ENCODE measurements around the gene EGFLAM. TPM values are rescaled to one million over a fixed set of nuclear protein-coding genes. Genes with fewer than 3 reads are reported as not detected.

Gene EGFLAM
- total RNA-seq, 1 donor from 2014 or later, result 2.1 TPM

DNA sequence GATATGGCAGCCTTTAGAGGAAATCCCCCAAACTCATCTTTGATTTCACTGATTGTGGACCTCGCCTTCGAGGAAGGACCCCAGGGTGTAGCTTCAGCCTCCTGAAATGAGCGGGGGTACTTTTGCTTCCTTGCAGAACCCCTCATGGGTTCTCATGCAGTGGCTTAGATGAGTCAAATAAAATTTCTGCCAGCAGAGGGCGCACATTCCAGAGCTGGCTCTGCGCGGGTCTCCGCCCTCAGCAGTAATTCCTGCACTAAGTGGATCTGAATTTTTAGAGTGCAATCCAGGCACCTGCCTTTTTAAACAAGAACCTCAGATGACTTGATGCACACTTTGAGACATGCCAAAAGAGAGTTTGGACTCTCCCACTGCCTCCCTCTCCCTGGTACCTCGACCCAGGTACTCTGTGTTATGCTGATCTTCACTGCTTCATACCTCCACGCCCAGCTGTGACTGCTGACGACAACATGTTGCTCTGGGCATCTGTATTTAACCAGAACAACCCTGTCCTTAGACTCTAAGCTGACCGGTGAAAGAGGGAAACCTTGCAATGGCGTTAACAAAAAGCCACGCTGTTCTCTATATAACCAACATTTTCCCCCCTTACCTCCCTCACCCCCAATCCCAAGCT, 7.3 kb downstream of the EGFLAM start:
- Histone ChIP-seq H3K36me3 (no peaks in the 10 kb centered on the region), H3K4me1 (no peaks in the 10 kb centered on the region), H3K27me3 (peaks cover 62% of the 10 kb centered on the region), H3K4me3 (no peak overlapping the region), H3K9me3 (no peaks in the 10 kb centered on the region), H3K27ac (no peak overlapping the region)
- intact Hi-C loops (cut with DNase I), result no loop called here
- TF ChIP-seq, protein P1, sequence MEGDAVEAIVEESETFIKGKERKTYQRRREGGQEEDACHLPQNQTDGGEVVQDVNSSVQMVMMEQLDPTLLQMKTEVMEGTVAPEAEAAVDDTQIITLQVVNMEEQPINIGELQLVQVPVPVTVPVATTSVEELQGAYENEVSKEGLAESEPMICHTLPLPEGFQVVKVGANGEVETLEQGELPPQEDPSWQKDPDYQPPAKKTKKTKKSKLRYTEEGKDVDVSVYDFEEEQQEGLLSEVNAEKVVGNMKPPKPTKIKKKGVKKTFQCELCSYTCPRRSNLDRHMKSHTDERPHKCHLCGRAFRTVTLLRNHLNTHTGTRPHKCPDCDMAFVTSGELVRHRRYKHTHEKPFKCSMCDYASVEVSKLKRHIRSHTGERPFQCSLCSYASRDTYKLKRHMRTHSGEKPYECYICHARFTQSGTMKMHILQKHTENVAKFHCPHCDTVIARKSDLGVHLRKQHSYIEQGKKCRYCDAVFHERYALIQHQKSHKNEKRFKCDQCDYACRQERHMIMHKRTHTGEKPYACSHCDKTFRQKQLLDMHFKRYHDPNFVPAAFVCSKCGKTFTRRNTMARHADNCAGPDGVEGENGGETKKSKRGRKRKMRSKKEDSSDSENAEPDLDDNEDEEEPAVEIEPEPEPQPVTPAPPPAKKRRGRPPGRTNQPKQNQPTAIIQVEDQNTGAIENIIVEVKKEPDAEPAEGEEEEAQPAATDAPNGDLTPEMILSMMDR (IDR thresholded peaks at IDR 0.05), result peak; percentile 75
- DNase-seq (no peak), ATAC-seq (peak; percentile 89)

DNA sequence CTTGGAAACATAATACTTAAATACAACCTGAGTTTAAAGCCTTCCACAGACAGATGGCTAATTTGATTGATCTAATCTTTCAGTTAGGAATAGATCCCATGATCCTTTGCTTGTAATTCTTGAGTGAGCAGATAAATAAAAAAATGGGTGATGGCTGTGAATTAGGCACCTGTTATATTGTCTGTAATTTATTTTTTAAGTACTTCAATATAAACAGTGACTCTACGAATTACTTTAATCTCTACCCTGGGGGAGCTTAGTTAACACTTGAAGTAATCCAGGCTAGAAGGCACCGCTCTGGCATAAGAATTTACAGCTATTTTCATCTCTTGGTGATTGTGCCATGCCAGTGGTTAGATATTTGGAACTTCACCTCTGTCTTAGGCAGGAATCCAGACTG, 9.0 kb downstream of the EGFLAM start:
- H3K9me3 ChIP-seq, result no peaks in the 10 kb centered on the region
- ATAC-seq (no peak), DNase-seq (no peak)
- no peaks in the 10 kb centered on the region for H3K36me3 ChIP-seq
- H3K4me3 ChIP-seq, result no peak overlapping the region
- peaks cover 50% of the 10 kb centered on the region for H3K27me3 ChIP-seq
- intact Hi-C loops (cut with DNase I), result no loop called here
- no peaks in the 10 kb centered on the region for H3K4me1 ChIP-seq
- H3K27ac ChIP-seq, result no peak overlapping the region
- TF ChIP-seq, protein P1 (IDR thresholded peaks at IDR 0.05), result no peak

DNA sequence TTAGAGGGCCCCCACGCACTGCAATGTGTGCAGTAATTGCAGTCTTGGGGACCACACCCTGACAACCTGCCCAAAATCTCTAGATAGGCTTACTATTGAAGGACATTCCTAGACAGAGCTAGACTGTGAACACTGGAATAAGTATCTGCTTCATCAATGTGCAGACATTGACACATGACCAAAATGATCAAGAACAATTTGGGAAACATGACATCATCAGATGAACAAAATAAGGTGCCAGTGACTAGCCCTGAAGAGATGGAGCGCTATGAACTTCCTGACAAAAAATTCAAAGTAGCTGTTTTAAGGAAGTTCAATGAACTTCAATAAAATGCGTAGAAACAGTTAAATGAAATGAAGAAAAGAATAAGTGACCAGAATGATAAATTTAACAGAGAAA, 15.3 kb downstream of the EGFLAM start:
- Histone ChIP-seq H3K27ac (no peak overlapping the region), H3K36me3 (no peaks in the 10 kb centered on the region), H3K9me3 (peaks cover 10% of the 10 kb centered on the region), H3K4me1 (no peaks in the 10 kb centered on the region), H3K4me3 (no peak overlapping the region), H3K27me3 (peaks cover 6% of the 10 kb centered on the region)
- no peak for DNase-seq
- TF ChIP-seq, protein P1 (IDR thresholded peaks at IDR 0.05), result no peak
- no peak for ATAC-seq
- intact Hi-C loops (cut with DNase I), result no loop called here

GRCh38 chr5:38274370-38274769, 16.0 kb downstream of the EGFLAM start:
- TF ChIP-seq, protein P1 (IDR thresholded peaks at IDR 0.05), result no peak
- Histone ChIP-seq H3K27ac (no peak overlapping the region), H3K27me3 (no peaks in the 10 kb centered on the region), H3K4me3 (no peak overlapping the region), H3K4me1 (no peaks in the 10 kb centered on the region), H3K9me3 (peaks cover 10% of the 10 kb centered on the region), H3K36me3 (no peaks in the 10 kb centered on the region)
- no peak for DNase-seq
- intact Hi-C loops (cut with DNase I), result no loop called here
- ATAC-seq, result no peak

GRCh38 chr5:38284384-38284783, 26.0 kb downstream of the EGFLAM start:
- DNase-seq (no peak), ATAC-seq (no peak)
- Histone ChIP-seq H3K27me3 (peaks cover 9% of the 10 kb centered on the region), H3K27ac (no peak overlapping the region), H3K4me1 (no peaks in the 10 kb centered on the region), H3K4me3 (no peak overlapping the region), H3K9me3 (no peaks in the 10 kb centered on the region), H3K36me3 (no peaks in the 10 kb centered on the region)
- intact Hi-C loops (cut with DNase I), result no loop called here
- TF ChIP-seq, protein P1 (IDR thresholded peaks at IDR 0.05), result no peak

- DNase-seq (no peak), ATAC-seq (no peak)
- Histone ChIP-seq H3K9me3 (no peaks in the 10 kb centered on the region), H3K4me1 (no peaks in the 10 kb centered on the region), H3K36me3 (no peaks in the 10 kb centered on the region), H3K27me3 (peaks cover 12% of the 10 kb centered on the region), H3K4me3 (no peak overlapping the region), H3K27ac (no peak overlapping the region)
- intact Hi-C loops (cut with DNase I), result no loop called here
- TF ChIP-seq, protein P1 (IDR thresholded peaks at IDR 0.05), result no peak
Measured at GRCh38 chr5:38285226-38285625, 26.9 kb downstream of the EGFLAM start.
